Fibroblast of mammary gland (primary cell): ENCODE results near the gene F11.
"Not testable (repeated sequence)": the region's sequence is repeated elsewhere in the genome, so short reads cannot be mapped to it uniquely, and the experiment has no call there.

Experiments used
- DNase-seq: peaks from one replicate; pipeline ENCODE4 v3.0.0-alpha.2; 2010; ENCODE audit warnings: low read depth
- H3K4me3 ChIP-seq: 2 replicates; pipeline ENCODE4 v1.5.1; 2011; ENCODE audit warnings: low read depth, mild to moderate bottlenecking, low read length, moderate library complexity; ENCODE audit not compliant: control insufficient read depth
- TF ChIP-seq, protein P1 (sequence below): conservative IDR thresholded peaks from 2 replicates; pipeline ENCODE4 v1.5.1; 2011; ENCODE audit warnings: low read depth, low read length, inconsistent platforms; ENCODE audit not compliant: control insufficient read depth, insufficient read depth

F11 gene

DNA sequence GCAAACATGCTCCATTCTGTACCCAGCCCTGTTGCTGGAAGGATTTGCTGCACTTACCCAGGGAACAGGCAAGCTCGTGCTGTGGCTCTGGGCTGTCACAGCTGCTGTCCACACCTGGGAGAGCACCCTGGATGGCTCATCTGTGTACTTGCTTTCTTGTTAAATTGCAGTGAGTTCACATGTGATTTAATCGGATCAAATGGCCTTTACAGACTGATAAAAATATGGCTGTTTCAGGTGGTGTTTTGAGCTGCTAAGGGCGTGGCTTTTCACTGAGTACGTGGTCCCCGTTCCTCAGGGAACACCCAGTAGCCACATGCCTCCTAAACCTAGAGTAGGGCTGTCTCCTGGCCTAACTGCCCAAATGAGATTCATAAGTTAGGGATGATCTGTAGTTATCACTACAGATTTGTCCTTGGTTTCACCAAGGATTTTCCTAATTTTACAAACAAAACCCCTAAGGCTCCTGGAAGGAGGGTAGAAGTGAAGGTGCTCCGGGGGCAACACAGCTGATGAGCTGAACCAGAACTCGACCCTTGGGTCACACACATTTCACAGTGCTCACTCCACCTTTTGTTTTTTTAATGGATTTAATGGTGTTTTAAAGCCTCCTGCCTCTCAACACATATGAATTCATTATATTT is 25.0 kb upstream of the F11 start:
- TF ChIP-seq, protein P1, sequence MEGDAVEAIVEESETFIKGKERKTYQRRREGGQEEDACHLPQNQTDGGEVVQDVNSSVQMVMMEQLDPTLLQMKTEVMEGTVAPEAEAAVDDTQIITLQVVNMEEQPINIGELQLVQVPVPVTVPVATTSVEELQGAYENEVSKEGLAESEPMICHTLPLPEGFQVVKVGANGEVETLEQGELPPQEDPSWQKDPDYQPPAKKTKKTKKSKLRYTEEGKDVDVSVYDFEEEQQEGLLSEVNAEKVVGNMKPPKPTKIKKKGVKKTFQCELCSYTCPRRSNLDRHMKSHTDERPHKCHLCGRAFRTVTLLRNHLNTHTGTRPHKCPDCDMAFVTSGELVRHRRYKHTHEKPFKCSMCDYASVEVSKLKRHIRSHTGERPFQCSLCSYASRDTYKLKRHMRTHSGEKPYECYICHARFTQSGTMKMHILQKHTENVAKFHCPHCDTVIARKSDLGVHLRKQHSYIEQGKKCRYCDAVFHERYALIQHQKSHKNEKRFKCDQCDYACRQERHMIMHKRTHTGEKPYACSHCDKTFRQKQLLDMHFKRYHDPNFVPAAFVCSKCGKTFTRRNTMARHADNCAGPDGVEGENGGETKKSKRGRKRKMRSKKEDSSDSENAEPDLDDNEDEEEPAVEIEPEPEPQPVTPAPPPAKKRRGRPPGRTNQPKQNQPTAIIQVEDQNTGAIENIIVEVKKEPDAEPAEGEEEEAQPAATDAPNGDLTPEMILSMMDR = no peak
- DNase-seq = no peak
- no peak overlapping the region for H3K4me3 ChIP-seq

DNA sequence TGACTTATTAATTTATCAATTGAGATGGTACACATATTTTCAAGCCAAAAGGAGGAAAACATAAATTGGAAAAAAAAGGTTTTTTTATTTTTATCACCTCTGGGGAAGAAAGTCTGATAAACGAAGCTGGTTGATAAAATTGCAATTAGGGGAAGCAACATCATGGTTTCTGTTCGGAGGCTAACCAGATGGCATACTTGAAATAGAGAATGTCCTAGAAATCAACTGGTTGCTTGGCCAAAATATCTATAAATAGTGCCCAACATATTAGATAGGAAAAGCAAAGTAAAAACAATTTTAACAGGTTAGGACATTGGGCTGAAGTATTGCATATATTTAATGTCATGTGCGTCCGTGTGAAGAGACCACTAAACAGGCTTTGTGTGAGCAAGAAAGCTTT is 24.4 kb upstream of the F11 start:
- no peak for DNase-seq
- TF ChIP-seq, protein P1 = no peak
- no peak overlapping the region for H3K4me3 ChIP-seq

DNA sequence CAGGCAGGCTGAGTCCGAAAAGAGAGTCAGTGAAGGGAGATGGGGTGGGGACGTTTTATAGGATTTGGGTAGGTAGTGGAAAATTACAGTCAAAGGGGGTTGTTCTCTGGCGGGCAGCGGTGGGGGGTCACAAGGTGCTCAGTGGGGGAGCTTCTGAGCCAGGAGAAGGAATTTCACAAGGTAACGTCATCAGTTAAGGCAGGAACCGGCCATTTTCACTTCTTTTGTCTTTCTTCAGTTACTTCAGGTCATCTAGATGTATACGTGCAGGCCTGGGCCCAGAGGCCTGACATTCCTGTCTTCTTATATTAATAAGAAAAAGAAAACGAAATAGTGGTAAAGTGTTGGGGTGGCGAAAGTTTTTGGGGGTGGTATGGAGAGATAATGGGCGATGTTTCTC is 24.0 kb upstream of the F11 start:
- not testable (repeated sequence) for DNase-seq, H3K4me3 ChIP-seq

DNA sequence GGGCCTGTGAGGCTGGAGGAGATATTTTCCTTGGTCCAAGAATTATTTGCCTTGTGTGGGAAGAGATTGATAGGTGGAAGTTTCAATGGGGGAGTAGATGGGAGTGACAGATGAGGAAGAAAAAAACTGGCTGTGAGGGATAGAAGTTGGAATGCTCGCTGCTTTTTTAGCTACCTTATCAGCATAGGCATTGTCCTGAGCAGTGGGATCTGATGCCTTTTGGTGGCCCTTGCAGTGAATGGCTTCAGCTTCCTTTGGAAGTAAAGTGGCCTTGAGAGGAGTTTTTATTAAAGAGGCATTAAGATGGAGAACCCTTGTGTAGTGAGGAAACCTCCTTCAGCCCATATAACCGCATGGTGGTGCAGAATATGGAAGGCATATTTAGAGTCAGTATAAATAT is 22.7 kb upstream of the F11 start:
- H3K4me3 ChIP-seq = no peak overlapping the region
- TF ChIP-seq, protein P1 = no peak
- no peak for DNase-seq

DNA sequence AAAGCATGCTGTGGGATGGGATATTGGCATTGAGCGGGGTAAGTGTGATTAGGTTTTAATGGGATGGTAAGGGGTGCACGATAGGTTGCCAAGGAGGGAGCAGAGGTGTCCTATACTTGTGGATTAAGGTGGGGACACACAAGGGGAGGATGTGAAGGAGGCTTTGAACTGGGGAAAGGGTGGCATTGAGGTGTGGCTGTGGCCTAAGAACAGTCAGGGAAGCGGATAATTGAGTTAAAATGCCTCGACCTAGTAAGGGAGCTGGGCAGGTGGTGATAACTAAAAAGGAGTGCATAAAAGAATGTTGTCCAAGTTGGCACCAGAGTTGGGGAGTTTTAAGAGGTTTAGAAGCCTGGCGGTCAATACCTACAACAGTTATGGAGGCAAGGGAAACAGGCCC is 21.2 kb upstream of the F11 start:
- no peak for DNase-seq
- TF ChIP-seq, protein P1 = no peak
- no peak overlapping the region for H3K4me3 ChIP-seq

DNA sequence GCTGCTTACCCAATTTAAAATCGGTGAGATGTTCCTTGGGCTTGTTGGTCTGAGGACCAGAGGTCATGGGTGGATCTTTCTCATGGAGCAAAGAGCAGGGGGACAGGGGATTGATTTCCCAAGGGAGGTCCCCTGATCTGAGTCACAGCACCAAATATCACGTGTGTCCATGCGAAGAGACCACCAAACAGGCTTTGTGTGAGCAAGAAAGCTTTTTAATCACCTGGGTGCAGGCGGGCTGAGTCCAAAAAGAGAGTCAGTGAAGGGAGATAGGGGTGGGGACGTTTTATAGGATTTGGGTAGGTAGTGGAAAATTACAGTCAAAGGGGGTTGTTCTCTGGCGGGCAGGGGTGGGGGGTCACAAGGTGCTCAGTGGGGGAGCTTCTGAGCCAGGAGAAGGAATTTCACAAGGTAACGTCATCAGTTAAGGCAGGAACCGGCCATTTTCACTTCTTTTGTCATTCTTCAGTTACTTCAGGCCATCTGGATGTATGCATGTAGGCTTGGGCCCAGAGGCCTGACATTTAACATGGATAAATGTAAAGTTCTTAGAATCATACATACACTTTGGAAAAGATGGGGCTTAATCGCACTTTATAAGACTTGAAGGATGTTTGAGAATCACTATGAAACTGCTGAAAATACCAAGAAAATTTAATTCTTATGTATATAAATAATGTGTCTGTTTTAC is 18.8 kb upstream of the F11 start:
- not testable (repeated sequence) for DNase-seq, H3K4me3 ChIP-seq

DNA sequence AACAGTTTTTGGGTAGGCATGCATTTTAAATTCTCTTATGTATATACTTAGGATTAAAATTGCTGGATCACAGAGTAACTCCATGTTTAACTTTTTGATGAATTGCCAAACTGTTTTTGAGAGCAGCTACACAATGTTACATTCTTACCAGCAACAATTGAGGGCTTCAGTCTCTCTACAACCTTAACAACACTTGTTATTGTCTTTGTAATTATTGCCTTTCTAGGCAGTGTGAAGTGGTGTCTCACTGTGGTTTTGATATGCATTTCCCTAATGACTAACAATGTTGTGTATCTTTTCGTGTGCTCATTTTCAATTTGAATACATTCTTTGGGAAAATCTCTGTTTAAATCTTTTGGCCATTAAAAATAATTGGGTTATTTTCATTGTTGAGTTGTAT is 17.3 kb upstream of the F11 start:
- no peak overlapping the region for H3K4me3 ChIP-seq
- TF ChIP-seq, protein P1 = no peak
- no peak for DNase-seq
